Stimulated activated CD4-positive, alpha-beta T cell treated with anti-CD3 and anti-CD28 coated beads, Interleukin-1b, Interleukin-23, amount 100 ng/mL, for 1 hour (primary cell): ENCODE data around the gene AMFR.

Source experiments
- DNase-seq, 2 donors: peaks; one replicate each; pipeline ENCODE4 v3.0.0-alpha.2; 2020; ENCODE audit warnings: low read depth in 2 of 2

The AMFR gene

GRCh38 chr16:56363181-56363716, 62.1 kb downstream of the AMFR start:
- no peak for DNase-seq

GRCh38 chr16:56362706-56363105, 62.6 kb downstream of the AMFR start:
- no peak for DNase-seq

GRCh38 chr16:56362057-56362655, 63.2 kb downstream of the AMFR start:
- DNase-seq = no peak

GRCh38 chr16:56360117-56361008, 65.0 kb downstream of the AMFR start:
- no peak for DNase-seq

GRCh38 chr16:56357765-56358322, 67.5 kb downstream of the AMFR start:
- DNase-seq = no peak

- no peak for DNase-seq
Measured at GRCh38 chr16:56357241-56357764, 68.0 kb downstream of the AMFR start.

GRCh38 chr16:56356276-56357240, 68.8 kb downstream of the AMFR start:
- peak in 1 of 2 donors; percentile 27 for DNase-seq

- DNase-seq = no peak
Measured at GRCh38 chr16:56355786-56356275, 69.5 kb downstream of the AMFR start.

GRCh38 chr16:56355221-56355620, 70.1 kb downstream of the AMFR start:
- DNase-seq = no peak

GRCh38 chr16:56354746-56355145, 70.6 kb downstream of the AMFR start:
- no peak for DNase-seq

- no peak for DNase-seq
Measured at GRCh38 chr16:56354016-56354415, 71.3 kb downstream of the AMFR start.

- no peak for DNase-seq
Measured at GRCh38 chr16:56353054-56353921, 72.1 kb downstream of the AMFR start.

- DNase-seq = no peak
Measured at GRCh38 chr16:56352351-56353053, 72.8 kb downstream of the AMFR start.

- no peak for DNase-seq
Measured at GRCh38 chr16:56351481-56351880, 73.9 kb downstream of the AMFR start.

GRCh38 chr16:56350491-56351405, 74.6 kb downstream of the AMFR start:
- no peak for DNase-seq

GRCh38 chr16:56349711-56350161, 75.6 kb downstream of the AMFR start:
- no peak for DNase-seq

- DNase-seq = no peak
Measured at GRCh38 chr16:56349086-56349415, 76.3 kb downstream of the AMFR start.
